Occipital lobe (tissue), 2 donors: ENCODE measurements around the gene SYNGAP1. TPM values are rescaled to one million over a fixed set of nuclear protein-coding genes. Genes with fewer than 3 reads are reported as not detected.

Experiments
- DNase-seq: peaks from one replicate; lab custom pipeline; 2025; lab: John Stamatoyannopoulos, UW
- total RNA-seq: library from RNA; depleted of rRNA; stranded (reverse); fragments of >200 nt; gene quantifications from one replicate; pipeline ENCODE4 v1.2.3, GENCODE V29; 2014

SYNGAP1 gene
- total RNA-seq, 1 donor from 2014 or later: 21.5 TPM

DNA sequence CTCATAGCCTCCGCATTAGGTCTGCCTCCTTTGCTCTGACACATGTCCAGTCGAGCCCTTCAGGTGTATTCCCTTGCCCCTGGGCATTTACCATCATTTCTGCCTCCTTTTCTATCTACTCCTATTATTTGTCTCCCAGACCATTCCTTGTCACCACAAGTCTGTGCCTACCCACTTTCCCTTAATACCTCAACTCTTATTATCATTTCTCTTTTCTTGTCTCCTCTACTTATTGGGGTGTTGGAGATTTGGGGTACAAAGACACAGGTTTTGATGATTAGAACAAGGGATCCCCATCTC is 1.4 kb downstream of the SYNGAP1 start:
- DNase-seq: no peak

DNA sequence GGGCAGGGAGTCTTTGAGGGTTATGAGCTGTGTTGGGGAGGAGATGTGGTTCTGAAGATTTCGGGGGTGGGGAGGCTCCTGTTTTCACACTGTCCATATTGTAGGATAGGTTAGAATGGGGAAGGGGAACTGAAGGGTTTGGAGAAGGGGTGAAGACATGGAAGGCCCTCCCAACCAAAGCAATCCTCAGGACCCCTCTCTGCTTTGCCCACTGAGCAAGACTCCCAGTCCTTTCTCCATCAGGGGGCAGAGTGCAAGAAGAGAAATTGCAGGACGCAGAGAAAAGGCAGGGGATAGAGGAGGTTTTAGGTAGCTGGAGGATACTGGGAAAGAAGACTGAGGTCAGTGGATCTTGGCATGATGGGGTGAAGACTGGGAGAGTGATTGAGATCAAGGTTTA is 3.9 kb downstream of the SYNGAP1 start:
- DNase-seq: no peak

DNA sequence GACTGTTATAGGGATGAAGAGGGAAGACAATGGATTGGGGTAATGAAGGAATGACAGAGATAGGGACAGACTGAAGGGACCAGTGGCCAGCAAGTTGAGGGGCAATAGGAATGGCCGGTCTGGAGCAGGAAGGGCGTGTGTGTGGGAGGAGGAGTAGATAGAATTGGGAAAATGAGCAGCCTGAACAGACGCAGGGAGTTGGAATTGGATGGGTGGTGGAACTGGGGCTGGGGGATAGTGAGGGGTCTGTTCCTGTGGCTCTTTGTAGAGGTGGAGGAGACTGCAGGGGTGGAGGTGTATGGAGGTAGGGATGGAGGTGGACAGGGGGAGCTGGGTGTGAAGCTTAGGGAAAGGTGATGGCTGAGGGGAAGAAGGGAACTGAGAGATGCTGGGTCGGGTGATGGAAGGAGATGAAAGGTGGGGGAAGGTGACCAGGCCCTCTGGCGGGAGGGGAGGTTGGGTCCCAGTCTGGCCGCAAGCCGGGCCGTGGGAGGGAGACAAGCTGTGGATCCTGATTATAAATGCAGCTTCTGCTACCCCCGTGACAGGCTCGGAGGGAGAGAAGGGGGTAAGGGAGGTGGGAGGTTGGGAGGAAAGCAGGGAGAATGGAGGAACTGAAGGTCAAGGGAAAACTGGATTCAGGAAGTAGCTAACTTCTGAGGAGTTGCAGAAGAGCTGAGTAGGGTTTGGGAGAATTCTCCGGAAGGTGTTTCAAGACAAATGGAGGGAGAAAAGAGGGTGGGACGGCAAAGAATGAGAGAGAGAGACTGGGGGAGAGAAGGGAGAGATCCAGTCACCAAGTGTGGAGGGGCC is 5.2 kb downstream of the SYNGAP1 start:
- DNase-seq: no peak

DNA sequence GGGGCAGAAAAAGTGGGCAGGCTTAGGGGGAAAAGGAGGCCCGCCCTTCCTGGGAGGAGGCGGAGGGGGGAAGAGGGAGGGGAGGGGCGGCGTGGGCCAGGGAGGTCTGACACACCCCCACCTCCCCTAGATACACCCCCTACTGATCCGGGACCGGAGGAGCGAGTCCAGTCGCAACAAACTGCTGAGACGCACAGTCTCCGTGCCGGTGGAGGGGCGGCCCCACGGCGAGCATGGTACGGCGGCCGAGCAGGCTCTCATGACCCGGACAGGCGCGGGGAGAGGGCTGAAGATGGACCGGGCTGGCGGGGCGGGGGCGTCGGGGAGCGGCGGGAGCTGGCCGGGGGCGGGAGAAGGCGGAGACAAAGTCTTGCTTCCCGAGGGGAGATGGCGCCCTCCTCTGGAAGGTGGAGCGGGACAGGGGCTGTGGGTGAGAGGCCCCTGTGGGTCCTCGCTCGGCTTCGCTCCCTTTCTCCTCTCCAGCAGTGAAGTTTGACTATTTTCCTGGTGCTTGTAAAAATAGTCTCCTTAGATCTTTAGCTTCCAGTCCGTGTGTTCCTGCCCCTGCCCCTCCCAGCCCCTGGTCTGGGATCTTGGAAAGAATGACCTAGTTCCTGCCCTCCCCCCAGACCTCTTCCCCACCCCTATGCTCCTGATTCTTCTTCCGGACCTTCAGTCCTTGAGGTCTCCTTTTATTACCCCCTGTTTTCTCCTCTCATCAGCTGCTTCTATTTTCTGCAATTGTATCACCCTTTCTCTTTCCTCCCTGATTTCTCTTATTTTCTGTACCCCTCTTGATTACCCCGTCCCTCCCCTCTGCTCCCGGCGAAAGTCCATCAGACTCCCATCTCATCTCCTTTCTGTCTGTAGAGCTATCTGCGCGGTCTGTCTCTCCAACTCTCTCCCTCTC is 6.1 kb downstream of the SYNGAP1 start:
- DNase-seq: peak; percentile 71

DNA sequence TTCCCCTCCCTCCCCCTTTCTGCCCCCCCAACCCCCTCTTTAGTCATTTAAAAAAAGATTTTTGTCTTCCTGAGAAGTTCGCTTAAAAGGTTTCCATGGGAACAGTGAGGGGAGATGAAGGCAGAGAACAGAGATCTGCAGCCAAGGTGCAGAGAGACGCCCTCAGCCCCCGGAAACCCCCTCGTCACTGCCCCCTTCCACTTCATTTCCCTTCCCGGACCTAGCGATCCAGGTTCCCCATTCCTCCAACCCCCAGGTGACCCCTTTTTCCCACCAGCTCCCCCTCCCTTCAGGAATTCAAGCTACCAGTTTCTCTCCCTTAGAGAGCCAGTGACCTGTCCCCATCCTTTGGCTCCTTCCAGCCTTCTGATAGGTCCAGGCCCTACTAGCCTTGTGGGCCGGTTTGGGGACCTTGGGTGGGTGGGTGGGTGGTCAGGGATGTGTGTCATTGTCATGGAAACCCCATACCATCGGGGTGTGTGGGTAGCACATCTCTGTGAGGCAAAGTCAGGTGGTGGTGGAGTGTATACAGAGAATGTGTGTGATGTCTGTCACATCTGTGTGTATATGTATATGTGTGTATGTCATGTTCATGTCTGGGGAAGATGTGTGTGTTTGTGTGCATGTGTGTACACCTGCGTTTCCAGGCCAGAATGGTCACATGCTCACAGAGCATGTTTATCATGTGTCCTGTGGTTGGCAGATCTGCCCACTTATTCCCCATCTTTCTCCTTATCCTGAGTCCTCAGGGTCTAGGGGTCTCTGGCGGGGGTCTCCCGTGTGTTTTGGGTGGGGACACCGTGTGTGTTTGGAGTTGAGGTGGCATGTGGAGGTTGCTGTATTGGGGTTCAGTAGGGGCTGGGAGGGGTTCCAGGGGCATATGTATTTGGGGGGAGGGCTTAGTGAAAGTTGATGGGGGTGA is 7.0 kb downstream of the SYNGAP1 start:
- DNase-seq: no peak

DNA sequence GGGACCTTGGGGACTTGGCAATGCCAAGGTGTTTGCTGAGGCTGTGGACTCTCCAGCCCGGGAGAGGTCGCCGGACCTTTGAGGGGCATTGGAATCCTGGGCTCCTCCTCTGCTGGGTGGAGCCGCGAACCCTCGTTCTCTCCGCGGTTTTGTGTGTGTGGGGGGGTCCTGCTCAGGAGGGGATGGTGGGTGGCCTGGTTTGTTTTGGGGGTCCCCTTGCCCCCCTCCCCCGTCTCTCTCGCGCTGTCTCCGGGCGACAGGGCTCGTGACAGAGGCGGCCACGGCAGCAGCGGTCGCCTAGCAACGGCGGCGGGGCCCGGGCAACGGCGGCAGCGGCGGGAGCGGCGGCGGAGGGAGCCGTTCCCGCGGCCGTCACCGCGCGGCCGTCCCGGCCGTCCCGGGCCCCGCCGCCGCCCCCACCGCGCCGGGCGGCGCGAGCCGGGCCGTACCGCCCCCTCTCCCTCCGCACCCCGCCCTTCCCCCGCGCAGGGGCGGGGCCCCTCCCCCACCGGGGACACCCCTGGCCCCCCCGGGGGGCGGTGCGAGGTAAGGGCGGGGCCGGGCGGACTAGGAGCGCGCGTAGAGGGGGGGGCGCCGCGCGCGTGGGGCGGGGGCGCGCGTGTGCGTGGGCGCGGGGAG is 7.8 kb downstream of the SYNGAP1 start:
- peak; percentile 8 for DNase-seq

DNA sequence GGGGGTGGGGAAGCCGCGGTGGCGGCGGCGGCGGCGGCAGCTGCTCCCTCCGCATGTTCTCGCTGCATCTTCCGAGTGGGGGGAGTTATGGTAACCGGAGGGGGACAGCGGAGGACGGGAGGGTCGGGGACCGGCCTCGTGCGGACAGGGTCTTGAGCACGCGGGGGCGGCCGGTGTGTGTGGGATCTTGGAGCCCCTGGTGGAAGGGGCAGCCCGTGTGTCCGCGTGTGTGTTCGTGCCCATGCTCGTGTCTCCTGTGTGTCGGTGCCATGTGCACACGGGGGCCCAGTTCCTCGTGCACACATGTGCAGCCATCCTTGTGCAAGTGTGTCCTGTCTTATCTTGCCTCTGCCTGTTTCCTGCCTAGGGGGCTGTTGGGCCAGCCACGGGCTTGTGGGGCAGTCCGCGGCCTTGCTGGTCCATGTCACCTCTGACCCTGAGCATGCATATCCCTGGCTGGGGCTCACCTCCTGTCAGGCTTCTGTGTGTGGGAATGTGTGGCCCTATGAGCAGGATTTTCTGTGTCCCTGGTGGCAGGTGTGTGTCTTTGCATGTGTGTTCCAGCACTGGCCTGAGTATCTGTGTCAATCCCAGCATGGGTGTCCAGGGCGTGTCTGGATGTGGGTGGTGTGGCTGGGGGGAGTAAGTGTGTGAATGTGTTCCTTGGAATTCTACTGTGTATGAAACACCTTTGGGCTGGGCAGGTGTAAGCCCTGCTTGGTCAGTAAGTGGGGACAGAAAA is 8.5 kb downstream of the SYNGAP1 start:
- DNase-seq: no peak

DNA sequence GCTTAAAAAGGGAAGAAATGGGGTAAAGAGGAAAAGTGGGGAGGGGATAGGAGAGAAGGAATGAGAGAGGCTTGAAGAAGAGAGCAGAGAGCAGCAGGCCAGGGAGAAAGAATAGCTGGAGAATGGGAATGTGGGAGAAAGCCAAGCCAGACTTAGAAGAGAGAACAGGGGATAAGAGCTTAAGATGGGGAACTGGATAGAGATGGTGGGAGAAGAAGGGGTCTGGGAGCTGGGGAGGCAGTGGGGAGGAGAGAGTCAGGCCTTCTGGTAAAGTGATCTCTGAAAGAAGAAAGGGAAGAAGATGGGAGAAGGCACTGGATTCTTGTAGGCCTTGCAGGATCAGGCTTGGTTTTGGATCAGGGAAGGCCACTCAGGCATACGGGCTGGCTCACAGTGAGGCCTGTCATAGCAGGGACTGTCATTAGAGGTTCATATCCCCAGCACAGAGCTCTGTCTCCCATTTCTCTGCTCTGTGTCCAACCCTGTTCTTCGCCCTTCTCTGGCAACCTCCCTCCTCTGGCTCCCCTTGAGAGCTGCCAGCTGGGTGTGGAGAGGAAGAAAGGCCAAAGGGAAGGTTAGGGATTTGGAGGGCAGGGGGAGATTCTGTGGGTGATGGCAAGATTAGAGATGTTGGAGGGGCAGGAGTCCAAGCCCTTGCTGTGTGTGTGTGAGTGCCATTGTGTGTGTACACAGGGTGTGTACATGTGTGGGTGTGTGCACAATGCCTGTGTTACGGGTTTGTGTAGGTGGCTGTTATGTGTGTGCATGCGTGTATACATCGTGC is 9.3 kb downstream of the SYNGAP1 start:
- no peak for DNase-seq

DNA sequence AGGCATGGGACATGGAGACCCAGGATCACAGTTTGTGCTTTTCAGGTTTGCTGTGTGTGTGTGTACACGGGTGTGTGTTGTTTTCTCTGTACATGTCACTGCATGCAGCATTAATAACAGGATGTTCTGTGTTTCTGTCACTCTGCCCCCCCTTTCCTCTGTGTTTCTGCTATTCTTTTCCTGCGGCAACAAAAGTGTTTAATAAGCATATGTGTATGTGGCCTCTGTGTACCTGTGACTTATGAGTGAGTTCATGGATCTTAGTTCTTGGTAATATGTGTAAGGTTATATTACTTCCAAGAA is 9.8 kb downstream of the SYNGAP1 start:
- no peak for DNase-seq

DNA sequence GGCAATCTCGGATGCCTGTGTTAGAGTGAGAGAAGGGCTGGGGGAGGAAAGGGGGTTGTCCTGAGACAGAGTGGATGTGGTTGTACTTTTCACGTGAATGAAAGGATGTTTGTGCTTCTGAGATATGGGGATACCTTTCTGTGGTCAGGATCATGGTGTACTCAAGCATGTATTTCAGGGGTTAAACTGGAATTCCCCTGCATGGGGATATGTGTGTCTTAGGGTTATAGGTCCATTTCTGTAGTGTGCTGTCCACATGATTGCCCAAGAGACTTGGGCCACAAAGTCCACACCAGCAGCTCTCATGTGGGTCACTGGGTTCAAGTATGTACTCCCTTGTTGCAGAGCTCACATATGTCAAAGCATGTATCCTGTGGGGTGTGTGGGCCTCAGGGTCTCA is 10.5 kb downstream of the SYNGAP1 start:
- DNase-seq: no peak

DNA sequence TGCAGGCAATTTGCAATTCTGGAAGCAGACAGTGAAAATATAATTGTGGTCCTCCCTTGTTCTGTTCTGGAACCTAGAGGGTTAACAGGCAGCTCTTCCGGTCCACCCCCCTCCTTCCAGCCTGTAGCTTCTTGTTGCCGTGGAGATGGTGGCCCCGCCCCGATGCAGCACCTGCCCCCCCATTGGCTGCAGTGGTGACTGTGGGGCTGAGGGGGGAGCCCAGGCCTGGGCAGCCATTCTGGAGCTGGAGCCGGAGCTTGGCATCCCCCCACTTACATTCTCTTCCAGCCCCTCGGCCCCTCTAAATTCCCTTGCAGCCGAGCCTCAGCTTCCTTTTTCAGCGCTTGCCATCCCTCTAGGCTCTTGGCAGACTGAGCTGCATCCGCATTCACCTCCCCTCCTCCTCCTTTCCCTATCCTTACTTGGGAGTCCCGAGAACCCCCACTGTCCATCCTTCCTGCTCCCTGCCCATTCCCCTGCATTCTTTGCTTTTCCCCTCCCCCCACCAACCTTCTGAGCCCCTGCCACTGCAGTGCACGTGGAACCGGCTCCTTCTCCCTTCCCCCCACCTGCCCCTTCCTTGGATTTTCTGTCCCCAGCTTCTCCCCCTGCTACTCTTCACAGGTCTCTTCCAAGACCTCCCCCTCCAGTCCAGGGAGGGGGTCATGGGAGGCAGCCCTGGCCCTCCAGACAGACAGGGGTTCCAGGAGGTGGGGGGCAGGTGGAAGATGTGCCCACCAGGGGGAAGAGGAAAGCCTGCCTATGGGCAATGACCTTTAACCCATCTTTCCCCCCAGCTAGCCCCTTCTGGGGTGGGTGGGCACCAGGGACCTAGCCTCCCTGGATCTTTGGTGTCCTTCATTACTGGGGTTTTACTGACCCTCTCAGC is 11.4 kb downstream of the SYNGAP1 start:
- DNase-seq: peak; percentile 84

DNA sequence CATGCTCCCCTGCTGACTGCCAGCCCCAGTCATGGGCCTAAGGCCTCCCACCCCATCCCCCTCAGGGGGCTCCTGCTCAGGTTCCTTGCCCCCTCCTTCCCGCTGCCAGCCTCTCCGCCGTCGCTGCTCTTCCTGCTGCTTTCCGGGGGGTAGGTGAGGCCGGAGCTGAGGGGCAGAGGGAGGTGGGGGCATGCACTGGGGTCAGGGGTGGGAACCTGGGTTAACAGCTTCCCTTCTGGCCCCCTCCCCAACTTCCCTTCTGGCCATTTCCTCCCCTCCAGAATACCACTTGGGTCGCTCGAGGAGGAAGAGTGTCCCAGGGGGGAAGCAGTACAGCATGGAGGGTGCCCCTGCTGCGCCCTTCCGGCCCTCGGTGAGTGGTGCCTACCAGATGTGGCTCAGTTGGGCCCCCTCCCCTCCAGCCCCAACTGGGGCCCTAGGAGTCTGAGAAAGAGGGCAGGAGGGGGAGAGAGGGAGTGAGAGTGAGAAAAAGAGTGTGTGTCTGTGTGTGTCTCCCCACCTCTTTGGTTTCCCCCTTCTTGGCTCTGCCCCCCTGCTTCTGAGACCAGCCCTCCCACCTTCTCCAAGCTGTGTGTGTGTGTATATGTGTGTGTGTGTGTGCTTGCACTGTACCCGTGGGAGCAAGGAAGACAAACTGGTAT is 12.1 kb downstream of the SYNGAP1 start:
- no peak for DNase-seq

DNA sequence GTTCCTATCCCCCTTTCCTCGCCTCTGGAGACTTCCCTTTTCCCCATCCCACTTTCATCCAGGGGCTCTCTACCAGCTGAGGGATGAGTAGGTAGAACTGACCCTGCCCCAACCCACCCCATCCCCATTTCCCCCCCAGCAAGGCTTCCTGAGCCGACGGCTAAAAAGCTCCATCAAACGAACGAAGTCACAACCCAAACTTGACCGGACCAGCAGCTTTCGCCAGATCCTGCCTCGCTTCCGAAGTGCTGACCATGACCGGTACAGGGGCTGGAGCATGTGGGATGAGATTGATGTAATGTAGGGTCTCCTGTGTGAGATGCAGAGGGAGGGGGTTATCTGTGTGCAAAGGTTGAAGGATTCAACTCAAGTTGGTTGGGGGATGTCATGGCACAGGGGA is 12.7 kb downstream of the SYNGAP1 start:
- no peak for DNase-seq

DNA sequence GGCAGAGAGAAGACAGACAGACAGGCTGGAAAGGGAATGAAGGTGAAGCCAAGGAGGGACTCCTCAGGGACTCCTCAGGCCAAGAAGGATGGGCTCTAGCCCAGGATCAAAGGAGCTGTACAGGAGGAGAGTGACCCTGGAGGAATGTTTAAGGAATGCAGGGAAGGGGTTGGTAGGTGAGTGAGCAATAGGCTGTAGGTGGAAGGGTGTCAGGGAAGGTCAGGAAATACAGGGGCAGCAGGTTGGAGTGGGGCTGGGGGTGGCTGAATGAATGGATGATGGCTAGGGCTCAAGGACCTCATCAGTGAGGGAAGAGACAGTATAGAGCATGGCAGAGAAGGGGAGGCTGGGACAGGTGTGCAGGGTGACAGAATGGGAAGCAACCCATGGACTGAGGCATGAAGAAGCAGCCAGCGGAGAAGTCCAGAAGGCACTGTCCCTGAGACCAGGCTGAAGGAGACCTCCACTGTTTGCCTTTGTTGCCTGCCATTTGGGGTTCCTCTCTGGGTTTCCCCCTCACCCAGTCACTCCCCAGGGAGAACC is 13.2 kb downstream of the SYNGAP1 start:
- no peak for DNase-seq

DNA sequence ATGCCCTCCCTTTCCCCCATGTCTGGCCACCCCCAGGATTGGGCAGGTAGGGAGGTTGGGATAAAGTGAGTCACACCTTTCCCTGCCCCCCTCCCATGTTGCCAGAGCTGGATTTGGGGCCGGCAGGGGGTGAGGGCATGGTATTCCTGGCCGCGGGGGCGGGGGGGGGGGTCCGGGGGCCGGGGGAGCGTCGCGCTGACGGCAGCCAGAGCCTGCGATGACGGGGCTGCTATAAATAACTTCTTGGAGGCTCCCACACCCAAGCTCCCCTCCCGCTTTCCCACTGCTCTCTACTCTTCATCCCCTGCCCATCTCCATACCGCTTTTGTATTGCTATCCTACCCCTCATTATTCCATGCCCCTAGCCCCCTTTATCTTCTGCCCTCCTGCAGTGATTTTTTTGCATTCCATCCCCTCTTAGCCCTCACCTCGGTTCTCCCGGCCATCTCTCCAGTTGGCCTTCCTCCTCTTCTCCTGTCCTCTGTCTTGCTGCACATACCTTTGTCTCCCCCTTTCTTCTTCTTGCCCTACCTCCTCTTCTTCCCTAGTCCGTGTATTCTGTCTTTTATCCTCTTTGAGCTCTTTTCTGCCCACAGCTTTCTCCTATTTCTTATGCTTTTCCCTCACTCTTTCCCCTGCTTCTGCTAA is 13.8 kb downstream of the SYNGAP1 start:
- no peak for DNase-seq

DNA sequence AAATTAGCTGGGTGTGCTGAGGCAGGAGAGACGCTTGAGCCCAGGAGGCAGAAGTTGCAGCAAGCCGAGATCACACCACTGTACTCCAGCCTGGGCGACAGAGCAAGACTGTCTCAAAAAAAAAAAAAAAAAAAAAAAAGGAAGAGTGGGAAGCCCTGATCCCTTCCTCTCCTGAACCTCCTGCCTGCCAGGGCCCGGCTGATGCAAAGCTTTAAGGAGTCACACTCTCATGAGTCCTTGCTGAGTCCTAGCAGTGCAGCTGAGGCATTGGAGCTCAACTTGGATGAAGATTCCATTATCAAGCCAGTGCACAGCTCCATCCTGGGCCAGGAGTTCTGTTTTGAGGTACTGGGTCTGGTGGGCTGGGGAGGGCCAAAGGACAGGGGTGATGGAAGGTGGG is 15.1 kb downstream of the SYNGAP1 start:
- DNase-seq: no peak

DNA sequence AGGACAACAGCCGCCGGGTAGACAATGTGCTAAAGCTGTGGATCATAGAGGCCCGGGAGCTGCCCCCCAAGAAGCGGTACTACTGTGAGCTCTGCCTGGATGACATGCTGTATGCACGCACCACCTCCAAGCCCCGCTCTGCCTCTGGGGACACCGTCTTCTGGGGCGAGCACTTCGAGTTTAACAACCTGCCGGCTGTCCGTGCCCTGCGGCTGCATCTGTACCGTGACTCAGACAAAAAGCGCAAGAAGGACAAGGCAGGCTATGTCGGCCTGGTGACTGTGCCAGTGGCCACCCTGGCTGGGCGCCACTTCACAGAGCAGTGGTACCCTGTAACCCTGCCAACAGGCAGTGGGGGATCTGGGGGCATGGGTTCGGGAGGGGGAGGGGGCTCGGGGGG is 17.8 kb downstream of the SYNGAP1 start:
- no peak for DNase-seq
